ENCODE results near the gene KNCN. TPM values are rescaled to one million over a fixed set of nuclear protein-coding genes. Genes with fewer than 3 reads are reported as not detected.

Gene KNCN
- polyA plus RNA-seq, 3 donors = not detected

DNA sequence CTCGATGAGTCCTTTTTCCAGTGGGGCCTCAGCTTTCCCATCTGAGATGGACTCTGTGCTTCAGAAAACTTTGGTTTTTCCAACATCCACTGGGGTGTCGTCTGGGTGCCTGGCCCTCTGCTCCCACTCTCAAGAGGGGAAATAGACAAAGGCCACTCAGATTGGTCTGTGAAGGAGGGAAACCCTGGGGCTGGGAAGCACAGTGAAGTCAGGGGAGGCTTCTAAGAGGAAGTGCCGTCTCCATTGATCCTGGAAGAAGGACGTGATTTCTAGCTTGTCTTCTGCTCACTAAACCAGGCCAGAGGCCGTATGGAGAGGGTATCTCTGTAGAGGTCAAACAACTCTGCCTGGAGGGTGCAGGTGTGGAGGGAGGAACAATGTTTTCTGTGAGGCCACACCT lies 5.2 kb downstream of the KNCN start:
- DNase-seq = no peak
- no peak overlapping the region for H3K27ac ChIP-seq (ENCODE audit: low read depth in 1 of 2, low read length in 2 of 2)
- peaks cover 23 to 44% of the 10 kb centered on the region in 2 donors for H3K27me3 ChIP-seq (ENCODE audit: control insufficient read depth in 2 of 2, insufficient read depth in 2 of 2, low read length in 2 of 2)
- Mint-ChIP-seq H3K27me3 (ENCODE audit: low read depth in 3 of 3) (peaks cover 47 to 54% (median 50%) of the 10 kb centered on the region in 3 donors), H3K36me3 (peaks cover 0 to 7% of the 10 kb centered on the region in 2 donors), H3K9me3 (peaks cover 0 to 13% (median 2%) of the 10 kb centered on the region in 7 donors), H3K4me1 (peaks cover 15% of the 10 kb centered on the region), H3K27ac (peak overlapping the region in 1 of 7 donors; percentile 41), H3K4me3 (peak overlapping the region in 1 of 2 donors; percentile 36)
- H3K4me2 ChIP-seq (replicated peaks; ENCODE audit: extremely low read depth, low read length, poor library complexity, severe bottlenecking) = no peak overlapping the region
- H3K4me3 ChIP-seq (replicated peaks in 1 of 3; ENCODE audit: low read depth in 2 of 3, low read length in 3 of 3) = no peak overlapping the region
- no peaks in the 10 kb centered on the region for H3K36me3 ChIP-seq (replicated peaks in 1 of 2; ENCODE audit: control insufficient read depth in 1 of 2, insufficient read depth in 2 of 2, low read length in 2 of 2)
- peaks cover 0 to 10% of the 10 kb centered on the region in 2 donors for H3K9me3 ChIP-seq (replicated peaks in 1 of 2; ENCODE audit: control insufficient read depth in 1 of 2, insufficient read depth in 1 of 2, low read length in 2 of 2)
- no peak overlapping the region for H2AFZ ChIP-seq (ENCODE audit: insufficient read depth, low read depth, low read length, poor library complexity, severe bottlenecking)
- H3K9ac ChIP-seq (ENCODE audit: insufficient read depth, low read length, poor library complexity, severe bottlenecking) = no peak overlapping the region
- no peaks in the 10 kb centered on the region for H3K79me2 ChIP-seq (ENCODE audit: insufficient read depth, low read length)
- no peaks in the 10 kb centered on the region for H3K4me1 ChIP-seq (ENCODE audit: control insufficient read depth in 1 of 2, insufficient read depth in 2 of 2, low read length in 2 of 2)
- TF ChIP-seq, protein P1, sequence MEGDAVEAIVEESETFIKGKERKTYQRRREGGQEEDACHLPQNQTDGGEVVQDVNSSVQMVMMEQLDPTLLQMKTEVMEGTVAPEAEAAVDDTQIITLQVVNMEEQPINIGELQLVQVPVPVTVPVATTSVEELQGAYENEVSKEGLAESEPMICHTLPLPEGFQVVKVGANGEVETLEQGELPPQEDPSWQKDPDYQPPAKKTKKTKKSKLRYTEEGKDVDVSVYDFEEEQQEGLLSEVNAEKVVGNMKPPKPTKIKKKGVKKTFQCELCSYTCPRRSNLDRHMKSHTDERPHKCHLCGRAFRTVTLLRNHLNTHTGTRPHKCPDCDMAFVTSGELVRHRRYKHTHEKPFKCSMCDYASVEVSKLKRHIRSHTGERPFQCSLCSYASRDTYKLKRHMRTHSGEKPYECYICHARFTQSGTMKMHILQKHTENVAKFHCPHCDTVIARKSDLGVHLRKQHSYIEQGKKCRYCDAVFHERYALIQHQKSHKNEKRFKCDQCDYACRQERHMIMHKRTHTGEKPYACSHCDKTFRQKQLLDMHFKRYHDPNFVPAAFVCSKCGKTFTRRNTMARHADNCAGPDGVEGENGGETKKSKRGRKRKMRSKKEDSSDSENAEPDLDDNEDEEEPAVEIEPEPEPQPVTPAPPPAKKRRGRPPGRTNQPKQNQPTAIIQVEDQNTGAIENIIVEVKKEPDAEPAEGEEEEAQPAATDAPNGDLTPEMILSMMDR (IDR thresholded peaks at IDR 0.05) = no peak
- WGBS (ENCODE audit: insufficient coverage) = 61% methylated on average over 3 of the region's 5 CpGs
- H4K20me1 ChIP-seq (ENCODE audit: insufficient read depth, low read length) = no peaks in the 10 kb centered on the region
- intact Hi-C loops (cut with micrococcal nuclease) = no loop called here

DNA sequence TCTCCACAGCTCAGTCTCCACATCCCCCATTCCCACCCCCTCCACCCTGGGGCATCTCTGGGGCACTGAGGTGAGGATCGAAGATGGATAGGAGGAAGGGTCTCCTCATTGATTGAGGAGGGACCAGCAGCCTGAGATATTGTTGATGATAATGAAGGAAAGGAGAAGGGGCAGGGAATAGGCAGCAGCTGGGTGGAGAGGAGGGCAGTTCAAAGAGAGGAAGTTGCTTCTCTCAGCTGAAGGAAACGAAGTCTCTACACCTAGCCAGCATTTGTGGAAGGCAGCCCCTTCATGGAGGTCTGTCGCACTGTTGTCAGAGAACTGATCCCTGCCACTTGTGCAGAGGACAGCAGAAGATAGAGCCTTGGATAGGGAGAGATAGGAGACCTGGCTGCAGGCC lies 5.7 kb downstream of the KNCN start:
- TF ChIP-seq, protein P1 (IDR thresholded peaks at IDR 0.05) = no peak
- Histone ChIP-seq H4K20me1 (ENCODE audit: insufficient read depth, low read length) (no peaks in the 10 kb centered on the region), H2AFZ (ENCODE audit: insufficient read depth, low read depth, low read length, poor library complexity, severe bottlenecking) (no peak overlapping the region), H3K4me3 (replicated peaks in 1 of 3; ENCODE audit: low read depth in 2 of 3, low read length in 3 of 3) (no peak overlapping the region), H3K9me3 (replicated peaks in 1 of 2; ENCODE audit: control insufficient read depth in 1 of 2, insufficient read depth in 1 of 2, low read length in 2 of 2) (peaks cover 0 to 10% of the 10 kb centered on the region in 2 donors), H3K27me3 (ENCODE audit: control insufficient read depth in 2 of 2, insufficient read depth in 2 of 2, low read length in 2 of 2) (peaks cover 23 to 44% of the 10 kb centered on the region in 2 donors), H3K27ac (ENCODE audit: low read depth in 1 of 2, low read length in 2 of 2) (no peak overlapping the region), H3K36me3 (replicated peaks in 1 of 2; ENCODE audit: control insufficient read depth in 1 of 2, insufficient read depth in 2 of 2, low read length in 2 of 2) (no peaks in the 10 kb centered on the region), H3K79me2 (ENCODE audit: insufficient read depth, low read length) (no peaks in the 10 kb centered on the region), H3K4me1 (ENCODE audit: control insufficient read depth in 1 of 2, insufficient read depth in 2 of 2, low read length in 2 of 2) (no peaks in the 10 kb centered on the region), H3K4me2 (replicated peaks; ENCODE audit: extremely low read depth, low read length, poor library complexity, severe bottlenecking) (no peak overlapping the region), H3K9ac (ENCODE audit: insufficient read depth, low read length, poor library complexity, severe bottlenecking) (no peak overlapping the region)
- H3K27ac Mint-ChIP-seq = peak overlapping the region in 1 of 7 donors; percentile 41
- peaks cover 0 to 7% of the 10 kb centered on the region in 2 donors for H3K36me3 Mint-ChIP-seq
- H3K4me1 Mint-ChIP-seq = peaks cover 15% of the 10 kb centered on the region
- H3K9me3 Mint-ChIP-seq = peaks cover 0 to 13% (median 2%) of the 10 kb centered on the region in 7 donors
- 43% methylated on average over 2 of the region's 3 CpGs for WGBS (ENCODE audit: insufficient coverage)
- peaks cover 49 to 53% (median 50%) of the 10 kb centered on the region in 3 donors for H3K27me3 Mint-ChIP-seq (ENCODE audit: low read depth in 3 of 3)
- DNase-seq = no peak
- peak overlapping the region in 1 of 2 donors; percentile 82 for H3K4me3 Mint-ChIP-seq
- intact Hi-C loops (cut with micrococcal nuclease) = no loop called here
